NCI-H187 (cell line): ENCODE measurements around the gene RHEBL1.
"Not testable (repeated sequence)": the region's sequence is repeated elsewhere in the genome, so short reads cannot be mapped to it uniquely, and the experiment has no call there.

Source experiments
- DNase-seq, 2 experiments: peaks; one replicate each; lab custom pipeline; 2025; lab: John Stamatoyannopoulos, UW

RHEBL1 gene

DNA sequence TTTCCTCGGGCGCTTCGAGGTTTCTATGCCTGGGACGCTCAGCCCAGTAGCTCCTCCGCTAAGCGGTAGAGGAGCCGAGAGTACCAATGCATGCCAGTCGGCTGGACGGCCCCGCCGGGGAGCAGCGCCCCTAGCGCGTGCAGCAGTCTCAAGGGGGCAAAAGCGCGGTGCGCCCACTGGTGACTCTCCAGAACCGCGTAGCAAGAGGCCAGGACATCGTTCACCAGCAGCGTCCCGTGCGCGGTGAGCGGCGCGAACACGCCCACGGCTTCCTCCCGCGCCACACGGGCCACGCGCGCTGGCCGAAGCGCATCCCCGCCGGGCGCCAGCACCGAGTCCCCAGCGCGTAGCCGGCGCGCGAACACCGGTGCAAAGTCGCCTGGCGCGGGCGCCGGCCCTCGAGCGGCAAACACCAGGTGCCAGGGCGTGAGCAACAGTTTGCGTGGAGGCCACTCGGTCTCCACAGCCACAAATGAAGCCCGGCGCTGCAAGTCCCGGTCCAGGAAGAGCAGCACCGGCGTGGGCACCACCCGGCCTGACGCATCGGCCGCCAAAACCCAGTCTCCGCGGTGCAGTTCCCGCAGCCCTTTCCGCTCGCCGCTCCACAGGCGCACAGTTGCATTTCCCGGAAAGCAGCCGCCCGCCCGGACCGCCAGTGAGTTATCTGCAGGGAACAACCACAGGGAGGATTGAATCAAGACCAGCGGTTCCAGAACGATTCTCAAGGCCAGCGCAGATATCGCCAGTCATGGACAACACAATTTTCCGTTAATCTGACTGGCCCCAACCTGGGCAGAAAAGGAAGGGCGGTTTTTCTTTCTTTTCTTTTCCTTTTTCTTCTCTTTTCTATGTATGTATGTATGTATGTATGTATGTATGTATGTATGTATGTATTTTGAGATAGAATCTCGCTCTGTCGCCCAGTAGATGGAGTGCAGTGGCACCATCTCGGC, 20.3 kb upstream of the RHEBL1 start:
- no peak for DNase-seq

DNA sequence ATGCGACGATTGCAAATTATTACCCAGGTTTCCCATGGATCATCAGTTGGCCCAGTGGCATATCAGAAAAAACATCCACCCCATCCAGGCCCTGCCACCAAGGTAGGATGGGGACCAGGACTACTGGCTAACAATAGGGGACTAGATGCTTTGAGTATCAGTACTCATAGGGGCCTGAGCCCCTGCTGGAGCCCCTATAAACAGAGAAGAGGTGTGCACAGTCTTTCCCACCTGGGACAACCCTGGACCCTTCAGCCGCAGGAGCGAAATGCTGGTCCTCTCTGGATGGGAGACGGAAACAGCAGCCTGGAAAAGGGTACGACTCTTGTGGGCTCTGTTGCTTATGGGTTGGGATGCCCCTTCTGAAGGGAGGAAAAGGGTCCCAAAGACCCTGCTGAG, 19.2 kb upstream of the RHEBL1 start:
- no peak for DNase-seq

DNA sequence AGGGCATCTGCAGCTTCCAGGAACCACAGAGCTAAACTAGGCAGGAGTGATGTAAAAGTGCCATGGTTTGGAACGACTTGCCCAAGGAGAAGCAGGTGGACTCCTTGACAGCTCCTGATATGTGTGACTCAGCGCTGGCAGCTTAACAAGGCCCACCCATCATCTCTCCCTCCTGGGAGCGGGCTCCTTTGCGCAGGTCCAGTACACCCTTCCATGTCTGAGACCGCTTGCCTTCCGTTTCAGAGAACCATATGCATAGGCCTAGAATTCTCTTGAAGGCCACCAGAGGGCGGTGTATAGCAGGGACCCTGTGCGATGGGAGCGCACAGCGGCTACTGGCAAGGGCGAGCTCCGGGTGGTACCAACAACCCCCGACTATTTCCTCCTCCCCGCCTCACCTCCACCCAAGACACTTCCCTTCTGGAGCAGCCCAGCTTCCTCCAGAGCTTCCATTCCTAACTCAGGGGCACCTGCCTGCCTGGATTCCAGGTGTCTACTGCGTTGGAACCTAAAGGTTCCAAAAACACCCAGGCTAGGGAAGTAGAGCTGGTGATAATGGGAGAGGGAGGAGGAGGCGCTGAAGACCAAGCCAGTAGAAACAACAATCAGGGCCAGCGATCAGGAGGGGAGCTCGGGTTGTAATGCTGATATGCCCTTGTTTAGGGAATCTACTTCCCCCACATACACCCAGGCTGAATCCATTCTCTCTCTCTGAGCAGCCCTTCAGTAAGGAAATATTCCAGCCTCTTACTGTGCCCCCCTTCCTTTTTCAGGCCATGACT, 18.6 kb upstream of the RHEBL1 start:
- peak; percentile 37 to 82 for DNase-seq

DNA sequence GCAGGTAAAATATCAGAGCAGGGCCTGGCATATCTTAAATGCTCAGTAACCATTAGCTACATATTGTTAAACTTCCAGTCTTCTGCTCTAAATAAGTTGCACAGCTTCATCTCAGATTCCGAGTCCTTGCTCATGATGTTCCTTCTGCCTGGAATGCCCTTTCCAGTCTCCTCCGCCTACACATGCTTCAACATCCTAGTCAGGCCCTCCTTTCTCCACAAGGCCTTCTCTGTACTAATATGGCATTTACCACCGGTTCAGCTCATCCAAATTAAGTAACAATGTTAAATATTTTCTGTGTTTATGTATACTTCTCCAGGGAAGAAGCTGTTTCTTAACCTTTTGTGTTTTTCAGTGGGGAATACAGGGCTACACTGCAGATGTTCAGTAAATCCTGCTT, 16.3 kb upstream of the RHEBL1 start:
- DNase-seq: no peak

DNA sequence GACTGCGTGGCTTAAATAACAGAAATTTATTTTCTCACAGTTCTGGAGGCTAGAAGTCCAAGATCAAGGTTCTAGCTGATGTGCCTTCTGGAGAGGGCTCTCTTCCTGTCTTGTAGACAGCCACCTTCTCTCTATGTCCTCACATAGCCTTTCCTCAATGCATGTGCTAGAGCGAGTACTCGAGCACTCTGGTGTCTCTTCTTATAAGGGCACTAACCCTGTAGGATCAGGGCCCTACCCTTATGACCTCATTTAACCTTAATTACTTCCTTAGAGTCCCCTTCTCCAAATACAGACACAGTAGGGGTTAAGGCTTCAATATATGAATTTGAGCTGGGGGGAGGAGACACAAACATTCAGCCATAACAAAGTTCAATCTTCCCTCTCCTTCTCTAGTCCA, 14.7 kb upstream of the RHEBL1 start:
- DNase-seq: no peak

DNA sequence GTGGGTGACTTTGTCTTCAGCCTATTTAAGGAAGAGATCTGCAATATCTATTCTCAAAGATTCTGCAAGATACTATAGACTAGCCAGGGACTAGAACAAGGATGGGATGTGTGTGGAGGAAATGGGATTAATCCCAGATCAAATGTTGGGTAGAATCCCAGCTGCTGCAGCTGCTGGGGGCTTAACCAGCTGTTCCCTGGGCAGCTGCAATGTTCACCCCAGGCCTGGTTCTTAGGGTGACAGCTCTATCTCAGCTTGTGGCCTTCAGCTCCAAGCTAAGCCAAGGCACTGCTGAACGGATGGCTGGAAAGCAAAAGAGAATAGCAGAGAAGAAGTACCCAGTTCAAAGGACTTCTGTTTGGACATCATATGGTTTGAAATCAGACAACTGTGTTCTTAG, 10.0 kb upstream of the RHEBL1 start:
- DNase-seq: no peak

DNA sequence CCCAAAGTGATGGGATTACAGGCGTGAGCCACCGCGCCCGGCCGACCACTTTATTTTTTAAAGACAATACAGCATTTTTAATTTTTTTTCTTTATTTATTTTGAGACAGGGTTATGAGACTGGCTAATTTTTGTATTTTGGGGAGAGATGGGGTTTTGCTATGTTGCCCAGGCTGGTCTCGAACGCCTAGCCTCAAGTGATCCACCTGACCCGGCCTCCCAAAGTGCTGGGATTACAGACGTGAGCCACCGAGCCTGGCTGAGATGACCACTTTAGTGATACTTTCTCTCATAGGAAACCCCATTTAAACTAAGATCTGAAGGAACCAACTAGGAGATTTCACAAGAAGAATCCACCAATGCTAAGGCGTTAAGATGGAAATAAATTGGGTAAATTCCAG, 1.2 kb upstream of the RHEBL1 start:
- DNase-seq: no peak

DNA sequence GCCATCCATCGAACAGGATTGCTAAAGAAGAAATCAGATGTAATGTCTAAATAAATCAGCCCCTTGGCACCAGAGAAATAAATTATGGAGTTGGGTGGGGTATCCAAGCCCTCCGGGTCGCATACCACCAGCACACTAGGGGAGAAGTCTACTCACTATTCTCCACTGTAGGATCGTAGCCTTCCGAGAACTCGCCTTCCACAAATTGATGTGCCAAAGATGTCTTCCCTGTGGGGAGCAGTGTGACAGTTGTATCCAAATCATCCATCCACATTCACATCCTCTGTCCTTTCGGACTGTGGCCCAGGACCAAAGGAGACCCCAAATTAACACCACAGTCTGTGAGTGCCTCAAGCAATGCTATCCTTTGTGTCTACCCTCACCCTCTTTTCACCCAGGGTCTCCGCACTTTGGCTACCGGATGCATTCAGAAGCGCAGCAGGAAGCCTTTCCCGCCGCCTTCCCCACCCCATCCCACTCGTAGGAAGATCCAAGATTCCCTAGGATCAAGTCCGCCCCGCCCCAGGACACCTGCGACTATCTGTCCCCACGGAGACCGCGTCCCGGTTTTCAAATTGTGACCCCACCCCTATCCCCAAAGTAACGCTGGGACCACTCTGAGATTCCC, 786 bp downstream of the RHEBL1 start:
- DNase-seq: no peak

DNA sequence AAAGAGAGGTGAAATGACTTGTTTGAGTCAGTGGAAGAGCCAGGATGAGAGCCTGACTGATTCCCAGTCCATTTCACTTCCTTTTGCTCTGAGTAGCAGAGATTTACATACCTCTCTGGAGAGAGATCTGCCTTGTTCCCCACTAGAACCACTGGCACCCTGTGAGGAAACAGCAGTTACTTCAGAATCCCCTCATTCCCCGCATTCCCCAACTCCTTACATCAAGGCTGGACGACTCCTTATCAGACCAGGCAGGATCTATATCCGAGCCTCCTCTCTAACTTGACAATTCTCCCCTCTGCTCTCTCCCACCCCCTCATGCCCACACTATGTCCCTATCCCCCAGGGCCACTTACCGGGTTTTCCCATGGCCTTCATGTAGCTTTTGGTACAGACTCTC, 3.7 kb downstream of the RHEBL1 start:
- no peak for DNase-seq

DNA sequence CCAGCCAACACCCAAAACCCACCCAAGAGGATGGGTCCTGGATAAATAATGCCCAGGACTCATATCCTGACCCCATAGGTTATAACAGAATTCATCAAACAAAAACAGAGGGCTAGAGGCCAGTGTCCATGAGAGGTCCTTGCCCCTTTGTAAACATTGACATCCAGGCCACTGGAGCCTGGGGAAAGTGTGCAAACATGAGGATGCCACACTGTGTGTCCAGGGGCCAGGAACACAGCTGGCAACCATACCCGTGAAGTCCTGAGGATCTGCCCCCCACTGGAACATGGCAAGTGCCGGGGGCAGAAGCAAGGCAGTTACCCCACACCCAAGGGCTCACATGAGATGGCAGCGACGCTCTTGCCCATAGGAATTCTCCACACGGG, 5.0 kb downstream of the RHEBL1 start:
- DNase-seq: no peak

DNA sequence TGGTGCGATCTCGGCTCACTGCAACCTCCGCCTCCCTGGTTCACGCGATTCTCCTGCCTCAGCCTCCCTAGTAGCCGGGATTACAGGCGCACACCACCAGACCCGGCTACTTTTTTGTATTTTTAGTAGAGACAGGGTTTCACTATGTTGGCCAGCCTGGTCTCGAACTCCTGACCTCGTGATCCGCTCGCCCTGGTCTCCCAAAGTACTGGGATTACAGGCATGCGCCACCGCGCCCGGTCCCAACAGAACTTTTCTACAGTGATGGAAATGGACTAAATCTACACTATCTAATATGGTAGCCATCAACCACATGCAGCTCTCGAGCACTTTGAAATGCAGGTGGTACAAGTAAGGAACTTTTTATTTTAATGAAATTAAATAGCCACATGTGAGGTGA, 7.9 kb downstream of the RHEBL1 start:
- not testable (repeated sequence) for DNase-seq

DNA sequence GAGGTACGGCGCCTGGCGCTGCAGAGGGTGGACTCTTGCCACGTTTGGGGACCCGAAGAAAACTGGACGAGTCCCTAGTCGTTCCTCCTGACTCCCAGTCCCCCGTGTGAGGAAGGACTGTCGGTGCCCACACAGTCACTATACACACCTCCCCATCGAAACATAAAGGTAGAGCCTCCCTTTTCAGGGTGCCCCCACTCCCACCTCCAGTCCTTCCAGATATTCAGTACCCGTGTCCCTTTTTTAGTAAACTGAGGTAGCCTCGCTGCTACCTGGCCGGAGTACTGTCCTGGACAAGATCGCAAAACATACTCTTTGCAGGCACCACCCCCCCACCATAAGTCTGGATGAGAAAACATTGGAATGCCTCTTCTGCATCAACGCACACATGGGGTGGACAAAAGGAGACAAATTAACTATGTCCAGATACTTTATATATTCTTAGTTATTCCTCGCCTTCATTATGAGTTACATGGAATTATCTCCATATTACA, 8.6 kb downstream of the RHEBL1 start:
- peak in 1 of 2 experiments; percentile 59 for DNase-seq

DNA sequence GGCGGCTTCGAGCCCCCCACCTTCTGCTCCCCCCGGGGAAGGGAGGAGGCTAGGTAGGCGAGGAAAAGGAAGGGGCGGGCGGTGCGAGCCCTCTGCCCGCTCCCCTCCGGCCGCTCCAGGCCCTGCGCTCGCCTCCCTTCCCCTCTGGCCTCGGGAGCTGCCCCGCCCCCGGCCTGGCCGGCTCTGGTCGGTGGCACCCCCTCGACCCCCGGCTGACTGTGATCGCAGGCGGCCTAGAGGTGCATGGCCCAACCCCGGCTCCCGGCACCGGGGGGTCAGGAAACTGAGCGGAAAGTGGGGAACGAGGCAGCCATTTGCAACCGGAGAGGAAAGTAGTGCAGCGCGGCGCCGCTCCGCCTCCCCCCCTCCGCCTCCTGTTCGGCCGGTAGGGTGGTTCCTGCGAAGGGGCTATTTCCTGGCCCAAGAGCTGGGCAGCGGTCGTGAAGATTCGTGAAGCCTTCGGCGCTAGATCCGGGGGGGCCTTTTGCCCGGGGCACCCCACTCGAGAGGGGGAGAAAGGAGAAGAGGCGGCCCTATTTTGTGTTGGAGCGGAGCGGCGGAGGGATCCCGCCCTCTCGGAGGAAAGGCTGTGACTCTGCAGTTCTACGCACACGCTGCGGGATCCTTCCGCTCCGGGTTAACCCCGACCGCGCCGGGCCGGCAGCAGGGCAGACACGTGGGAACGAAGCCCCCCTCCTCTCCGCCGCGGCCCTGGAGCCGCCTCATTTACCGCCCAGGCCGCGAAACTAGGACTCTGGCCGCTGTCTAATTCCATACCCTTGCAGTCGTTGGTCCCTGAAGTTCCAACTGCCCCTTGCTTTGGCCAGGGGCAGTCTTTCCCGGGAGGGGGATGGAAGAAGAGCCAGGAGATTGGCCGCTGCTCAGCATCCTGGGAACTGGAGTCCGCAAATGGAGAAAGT, 9.3 kb downstream of the RHEBL1 start, which contains the start of gene KMT2D:
Gene KMT2D (minus strand): TSS at position 558 of the 920 bp plus-strand sequence. CDS start 5,470 bp downstream, outside the sequence.
- peak; percentile 87 to 91 for DNase-seq

DNA sequence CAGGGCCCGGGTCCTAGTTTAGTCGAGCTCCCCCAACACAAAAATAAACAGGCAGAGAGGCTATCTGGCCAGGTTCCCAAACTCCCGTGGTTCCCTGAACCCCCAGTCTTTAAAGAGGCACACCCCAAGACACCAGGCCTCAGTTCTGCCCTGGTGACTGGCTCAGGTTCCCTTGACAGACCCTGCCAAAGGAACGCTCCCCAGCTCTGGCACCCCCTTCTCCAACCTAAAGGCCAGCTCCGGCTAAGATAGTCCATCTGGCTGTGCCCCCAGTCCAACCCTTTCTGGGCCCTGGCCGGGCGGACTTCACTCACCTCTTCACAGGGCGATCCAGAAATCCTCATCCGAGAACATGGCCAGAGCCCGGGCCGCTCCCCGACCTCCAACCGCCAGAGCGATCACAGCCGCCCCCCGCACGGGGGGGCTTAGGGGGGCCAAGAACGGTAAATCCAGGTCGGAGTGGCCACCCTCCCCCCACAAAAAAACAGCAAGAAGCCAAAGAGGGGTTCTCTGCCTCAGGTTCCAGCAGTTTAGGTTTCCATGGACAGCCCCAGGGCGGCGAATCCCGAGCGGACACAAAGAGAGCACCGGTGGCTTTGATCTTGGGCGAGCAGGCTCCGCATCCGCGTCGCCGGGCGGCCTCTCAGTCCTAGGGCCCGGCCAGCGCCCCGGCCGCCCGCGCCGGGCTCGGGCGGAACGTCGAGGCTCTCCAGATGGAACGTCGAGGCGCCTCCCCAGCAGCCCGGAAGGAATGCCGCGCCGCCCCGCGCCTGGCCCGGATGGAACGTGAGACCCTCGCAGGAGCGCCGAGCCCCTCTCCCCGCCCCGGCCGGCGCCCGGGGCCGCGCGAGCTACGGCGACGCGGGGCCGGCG, 10.2 kb downstream of the RHEBL1 start:
- no peak for DNase-seq

DNA sequence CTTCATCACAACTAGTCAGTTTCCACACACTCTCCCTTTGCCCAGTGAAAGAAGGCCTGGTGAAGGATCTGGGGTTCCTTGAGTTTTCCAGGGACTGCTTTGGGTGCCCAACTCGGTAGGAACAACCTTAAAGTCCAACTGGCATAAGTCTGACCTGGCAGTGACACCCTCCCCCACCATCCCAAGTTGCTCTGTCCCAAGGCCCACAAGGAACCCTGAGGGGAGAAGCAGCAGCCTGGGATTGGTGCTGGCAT, 10.8 kb downstream of the RHEBL1 start:
- no peak for DNase-seq

DNA sequence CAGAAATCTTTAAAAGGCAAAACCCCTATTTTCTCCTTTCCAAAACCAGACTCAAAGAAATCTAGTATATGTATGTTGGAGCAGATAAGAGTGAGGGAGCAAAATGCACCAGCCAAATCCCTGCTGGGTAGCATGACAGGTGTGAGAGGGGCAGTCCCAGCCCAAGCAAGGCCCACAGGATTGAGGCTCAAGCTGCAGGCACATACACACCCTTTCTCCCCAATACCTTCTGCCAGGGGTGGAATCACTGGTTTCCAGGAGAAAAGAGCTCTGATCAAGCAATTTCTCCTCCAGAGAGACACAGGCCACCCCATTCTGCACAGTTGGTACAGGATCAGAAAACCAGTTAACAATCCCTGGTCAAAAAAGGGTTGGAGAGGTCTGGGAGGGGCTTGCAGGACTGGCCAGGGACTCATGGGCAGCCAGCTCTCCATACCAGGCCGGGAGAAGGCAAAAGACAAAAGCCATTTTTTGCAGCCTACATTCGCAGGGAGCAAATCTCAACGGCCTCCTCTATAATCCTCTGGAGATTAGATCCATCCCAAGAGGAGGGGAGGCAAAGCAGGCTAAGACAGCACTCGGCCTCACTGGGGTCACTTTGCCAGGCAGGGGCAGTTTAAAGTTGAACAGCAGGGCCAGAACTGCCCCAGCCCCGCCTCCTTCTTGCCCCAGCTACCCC, 11.3 kb downstream of the RHEBL1 start:
- DNase-seq: no peak

DNA sequence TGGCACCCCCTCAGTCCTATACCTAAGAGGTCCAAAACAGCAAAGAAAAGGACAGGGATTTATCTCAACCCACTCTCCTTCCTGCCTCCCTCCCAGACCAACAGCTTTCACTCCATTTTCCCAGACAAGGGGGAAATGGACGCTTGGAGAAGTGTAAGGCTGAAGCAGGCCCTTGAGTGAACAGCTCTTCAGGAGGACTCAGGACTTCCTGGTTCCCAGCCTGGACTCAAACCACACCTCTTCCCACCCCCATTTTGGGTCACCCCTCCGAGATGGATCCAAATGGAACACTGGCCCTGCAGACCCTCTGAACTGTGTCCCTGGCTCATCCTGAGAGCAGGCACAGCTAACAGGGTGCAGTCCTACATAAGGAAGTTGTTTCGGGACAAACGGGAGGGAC, 11.9 kb downstream of the RHEBL1 start:
- DNase-seq: peak in 1 of 2 experiments; percentile 12

DNA sequence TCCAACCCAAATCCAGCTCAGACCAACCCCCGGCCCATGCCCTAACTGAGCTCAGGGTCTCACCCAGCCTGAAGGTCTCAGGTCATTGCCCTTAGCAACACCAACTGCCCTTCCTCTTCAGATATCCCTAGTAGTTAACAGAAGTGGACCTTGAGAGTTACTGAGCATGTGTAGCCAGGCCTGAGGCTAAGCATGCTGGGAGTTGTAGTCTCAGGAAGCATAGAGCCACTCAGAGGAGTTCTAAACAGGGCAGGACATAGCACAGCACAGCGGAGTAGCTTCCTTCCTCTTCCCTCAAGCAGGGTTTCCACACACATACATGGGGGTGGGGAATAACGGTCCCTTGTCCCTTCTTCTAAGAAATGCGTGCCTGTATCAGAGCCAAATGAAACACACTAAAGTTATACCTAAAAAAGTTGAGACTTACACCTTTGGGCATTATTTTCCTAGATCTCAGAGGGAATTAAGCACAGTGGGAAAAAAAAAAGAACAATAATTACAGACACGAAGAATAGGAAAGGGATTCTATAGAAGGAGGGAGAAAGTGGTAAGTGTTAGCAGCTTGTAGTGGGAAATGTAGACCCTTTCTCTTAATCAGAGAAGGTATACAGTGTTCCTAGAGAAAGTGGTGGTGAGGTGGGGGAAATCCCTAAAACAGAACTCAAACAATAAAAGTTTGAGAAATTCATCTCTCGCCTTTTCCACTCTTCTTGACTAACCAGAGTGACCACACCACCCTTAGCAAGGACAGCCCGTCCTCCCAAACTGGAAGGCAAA, 13.6 kb downstream of the RHEBL1 start:
- no peak for DNase-seq

DNA sequence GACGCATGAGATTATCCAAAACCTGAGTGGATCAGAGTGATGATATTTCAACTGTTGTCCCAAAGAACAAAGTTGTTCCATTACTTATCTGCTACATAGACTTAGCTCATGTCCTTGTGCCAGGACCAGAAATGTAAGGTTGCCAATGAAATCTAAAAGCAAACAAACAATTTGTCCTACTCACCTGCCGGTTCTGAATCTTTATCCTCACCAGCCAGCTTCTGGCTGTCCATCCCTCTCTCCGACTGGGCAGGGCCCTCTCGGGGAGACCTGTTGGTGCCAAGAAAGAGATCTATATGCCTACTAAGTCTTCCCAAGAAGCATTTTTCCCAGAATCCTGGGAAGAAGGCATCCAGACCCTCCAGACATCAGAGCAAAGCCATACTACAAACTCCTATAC, 14.7 kb downstream of the RHEBL1 start:
- DNase-seq: no peak
